Naive thymus-derived CD4-positive, alpha-beta T cell (primary cell): ENCODE data around the gene DDX51. TPM values are rescaled to one million over a fixed set of nuclear protein-coding genes. Genes with fewer than 3 reads are reported as not detected.

Experiments used
- ATAC-seq: fragments of 150-1000 bp; cut with Tn5 transposase; 2 replicates; pipeline ENCODE4 v1.10.0; 2021; ENCODE audit warnings: mild to moderate bottlenecking, moderate library complexity
- CTCF ChIA-PET: fragments of 350-600 bp; sonication (Branson Sonifier 250); formaldehyde crosslinking; loops from one replicate; lab custom pipeline; 2021; ENCODE audit warnings: antibody characterized with exemption; lab: Charles Lee
- POLR2A ChIA-PET: fragments of 350-600 bp; sonication (Branson Sonifier 250); formaldehyde crosslinking; loops from one replicate; lab custom pipeline; 2021; ENCODE audit warnings: antibody characterized with exemption, inconsistent platforms; lab: Charles Lee
- DNase-seq, 9 donors: peaks; one replicate each; pipeline versions ENCODE4 v3.0.0 to v3.0.0-alpha.2; 2020 to 2022; ENCODE audit warnings: mixed read lengths in 1 of 9
- H3K27ac ChIP-seq: one replicate; pipeline ENCODE4 v1.7.0; 2013; ENCODE audit warnings: mild to moderate bottlenecking, low read depth, low read length, moderate library complexity
- H3K27me3 ChIP-seq, 2 donors: one replicate each; pipeline ENCODE4 v1.7.0; 2013; ENCODE audit warnings: low read length in 2 of 2, mild to moderate bottlenecking in 2 of 2, moderate library complexity in 2 of 2; ENCODE audit not compliant: control insufficient read depth in 2 of 2, insufficient read depth in 2 of 2
- H3K36me3 ChIP-seq, 3 experiments: 1 replicate in 2 of 3; 2 replicates in 1 of 3; pipeline ENCODE4 v1.7.0; 2013; ENCODE audit warnings: low read length in 3 of 3, mild to moderate bottlenecking in 3 of 3, moderate library complexity in 1 of 3; ENCODE audit not compliant: insufficient read depth in 3 of 3, control insufficient read depth in 2 of 3
- H3K4me1 ChIP-seq, 2 donors: one replicate each; pipeline ENCODE4 v1.7.0; 2013; ENCODE audit warnings: low read length in 2 of 2, mild to moderate bottlenecking in 2 of 2, moderate library complexity in 1 of 2; ENCODE audit not compliant: control insufficient read depth in 2 of 2, insufficient read depth in 2 of 2
- H3K4me3 ChIP-seq: 2 replicates; pipeline ENCODE4 v1.7.0; 2013; ENCODE audit warnings: mild to moderate bottlenecking, low read length
- H3K9me3 ChIP-seq, 3 experiments: 1 replicate in 2 of 3; 2 replicates in 1 of 3; pipeline ENCODE4 v1.7.0; 2013; ENCODE audit warnings: low read length in 3 of 3; ENCODE audit not compliant: control insufficient read depth in 2 of 3
- H3K27ac Mint-ChIP-seq, 9 donors: one replicate each; pipeline ENCODE4 v1.8.0; 2020 to 2022; ENCODE audit warnings: mixed read lengths in 9 of 9, mild to moderate bottlenecking in 8 of 9, moderate library complexity in 5 of 9, inconsistent platforms in 2 of 9
- H3K27me3 Mint-ChIP-seq, 5 donors: one replicate each; pipeline ENCODE4 v1.8.0; 2021 to 2022; ENCODE audit warnings: mixed read lengths in 5 of 5, mild to moderate bottlenecking in 1 of 5
- H3K36me3 Mint-ChIP-seq, 5 donors: one replicate each; pipeline ENCODE4 v1.8.0; 2020 to 2022; ENCODE audit warnings: mixed read lengths in 5 of 5, mild to moderate bottlenecking in 3 of 5, inconsistent platforms in 1 of 5
- H3K4me1 Mint-ChIP-seq, 7 donors: one replicate each; pipeline ENCODE4 v1.8.0; 2020 to 2022; ENCODE audit warnings: mixed read lengths in 7 of 7, mild to moderate bottlenecking in 3 of 7, inconsistent platforms in 1 of 7
- H3K4me3 Mint-ChIP-seq, 10 donors: one replicate each; pipeline ENCODE4 v1.8.0; 2020 to 2022; ENCODE audit warnings: mild to moderate bottlenecking in 10 of 10, mixed read lengths in 10 of 10, moderate library complexity in 6 of 10, inconsistent platforms in 2 of 10
- H3K9me3 Mint-ChIP-seq, 11 donors: one replicate each; pipeline ENCODE4 v1.8.0; 2020 to 2022; ENCODE audit warnings: mixed read lengths in 11 of 11, mild to moderate bottlenecking in 4 of 11, inconsistent platforms in 1 of 11, moderate library complexity in 1 of 11
- intact Hi-C, 2 donors: fragments of 100-400 bp; cut with micrococcal nuclease; formaldehyde crosslinking; loops; one replicate each; pipeline ENCODE4 v1.15.1; 2023
- polyA plus RNA-seq, 2 donors: library from polyadenylated mRNA; unstranded; fragments of 300-500 nt; fragmentation: Illumina TruSeq; gene quantifications; one replicate each; pipeline ENCODE4 v1.2.3, GENCODE V29; 2021
- total RNA-seq, 6 experiments: library from RNA in 5 of 6; stranded (reverse) in 5 of 6; gene quantifications; 1 replicate in 5 of 6; 2 replicates in 1 of 6; pipeline ENCODE4 v1.2.3 and lab custom pipeline; 2021 to 2026

DDX51 gene
- total and polyA plus RNA-seq, 7 experiments from 2014 or later, result 8.8 to 54.8 (median 49.5) TPM

- H3K36me3 Mint-ChIP-seq, result peaks cover 0 to 2% (median 0%) of the 10 kb centered on the region in 5 donors
- Histone ChIP-seq H3K36me3 (no peaks in the 10 kb centered on the region), H3K9me3 (no peaks in the 10 kb centered on the region), H3K27ac (no peak overlapping the region), H3K4me3 (no peak overlapping the region), H3K27me3 (no peaks in the 10 kb centered on the region), H3K4me1 (peaks cover 0 to 21% of the 10 kb centered on the region in 2 donors)
- peaks cover 0 to 9% (median 0%) of the 10 kb centered on the region in 5 donors for H3K27me3 Mint-ChIP-seq
- H3K27ac Mint-ChIP-seq, result no peak overlapping the region
- no peak overlapping the region for H3K4me3 Mint-ChIP-seq
- intact Hi-C loops, result no loop called here
- H3K9me3 Mint-ChIP-seq, result peaks cover 0 to 2% (median 0%) of the 10 kb centered on the region in 11 donors
- DNase-seq, result no peak
- ChIA-PET CTCF (interaction anchor here (1.0 kb wide), 1 partner anchor 18 kb away, joined by 3 read pairs; no protein-coding TSS in a partner anchor), POLR2A (no interaction called here)
- ATAC-seq, result no peak
- H3K4me1 Mint-ChIP-seq, result peaks cover 0 to 23% (median 19%) of the 10 kb centered on the region in 7 donors
These were observed 27.9 kb upstream of the DDX51 start for GRCh38 chr12:132171968-132172521.

- Mint-ChIP-seq H3K36me3 (peaks cover 0 to 4% (median 0%) of the 10 kb centered on the region in 5 donors), H3K9me3 (peaks cover 0 to 8% (median 0%) of the 10 kb centered on the region in 11 donors), H3K27me3 (peaks cover 0 to 9% (median 0%) of the 10 kb centered on the region in 5 donors), H3K27ac (no peak overlapping the region), H3K4me3 (no peak overlapping the region), H3K4me1 (peaks cover 0 to 22% (median 18%) of the 10 kb centered on the region in 7 donors)
- Histone ChIP-seq H3K27me3 (no peaks in the 10 kb centered on the region), H3K9me3 (no peaks in the 10 kb centered on the region), H3K4me1 (peaks cover 0 to 21% of the 10 kb centered on the region in 2 donors), H3K36me3 (no peaks in the 10 kb centered on the region), H3K4me3 (no peak overlapping the region), H3K27ac (no peak overlapping the region)
- intact Hi-C loops, result no loop called here
- ChIA-PET POLR2A (interaction anchor here (1.0 kb wide), 1 partner anchor 8 kb away, joined by 3 read pairs; no protein-coding TSS in a partner anchor), CTCF (interaction anchor here (1.0 kb wide), 1 partner anchor 18 kb away, joined by 3 read pairs; no protein-coding TSS in a partner anchor)
- DNase-seq (no peak), ATAC-seq (no peak)
These were observed 27.3 kb upstream of the DDX51 start for GRCh38 chr12:132171293-132171967.

GRCh38 chr12:132170637-132171292 lies 26.6 kb upstream of the DDX51 start:
- peaks cover 0 to 4% (median 0%) of the 10 kb centered on the region in 5 donors for H3K36me3 Mint-ChIP-seq
- no peak for DNase-seq
- peak overlapping the region in 1 of 10 donors; percentile 20 for H3K4me3 Mint-ChIP-seq
- peaks cover 0 to 9% (median 0%) of the 10 kb centered on the region in 5 donors for H3K27me3 Mint-ChIP-seq
- POLR2A ChIA-PET, result interaction anchor here (1.0 kb wide), 1 partner anchor 8 kb away, joined by 3 read pairs; no protein-coding TSS in a partner anchor
- peaks cover 0 to 23% (median 18%) of the 10 kb centered on the region in 7 donors for H3K4me1 Mint-ChIP-seq
- intact Hi-C loops, result no loop called here
- no peak for ATAC-seq
- Histone ChIP-seq H3K4me3 (no peak overlapping the region), H3K27me3 (no peaks in the 10 kb centered on the region), H3K27ac (no peak overlapping the region), H3K9me3 (no peaks in the 10 kb centered on the region), H3K4me1 (peaks cover 0 to 21% of the 10 kb centered on the region in 2 donors), H3K36me3 (no peaks in the 10 kb centered on the region)
- CTCF ChIA-PET, result interaction anchor here (1.0 kb wide), 1 partner anchor 17 kb away, joined by 3 read pairs; no protein-coding TSS in a partner anchor
- H3K9me3 Mint-ChIP-seq, result peaks cover 0 to 13% (median 0%) of the 10 kb centered on the region in 11 donors
- no peak overlapping the region for H3K27ac Mint-ChIP-seq

- Histone ChIP-seq H3K4me3 (no peak overlapping the region), H3K36me3 (no peaks in the 10 kb centered on the region), H3K4me1 (peaks cover 0 to 21% of the 10 kb centered on the region in 2 donors), H3K27me3 (no peaks in the 10 kb centered on the region), H3K27ac (no peak overlapping the region), H3K9me3 (no peaks in the 10 kb centered on the region)
- Mint-ChIP-seq H3K4me1 (peaks cover 0 to 23% (median 18%) of the 10 kb centered on the region in 7 donors), H3K27me3 (peaks cover 0 to 9% (median 0%) of the 10 kb centered on the region in 5 donors), H3K36me3 (peaks cover 0 to 4% (median 0%) of the 10 kb centered on the region in 5 donors), H3K4me3 (no peak overlapping the region), H3K27ac (no peak overlapping the region), H3K9me3 (peaks cover 0 to 13% (median 0%) of the 10 kb centered on the region in 11 donors)
- intact Hi-C loops, result no loop called here
- no peak for DNase-seq
- ChIA-PET CTCF (no interaction called here), POLR2A (interaction anchor here (1.0 kb wide), 1 partner anchor 9 kb away, joined by 3 read pairs; no protein-coding TSS in a partner anchor)
- ATAC-seq, result no peak
These were observed 26.0 kb upstream of the DDX51 start for GRCh38 chr12:132170094-132170636.

- H3K4me1 ChIP-seq, result peaks cover 0 to 16% of the 10 kb centered on the region in 2 donors
- no peaks in the 10 kb centered on the region for H3K36me3 ChIP-seq
- Mint-ChIP-seq H3K9me3 (peaks cover 0 to 13% (median 0%) of the 10 kb centered on the region in 11 donors), H3K27ac (no peak overlapping the region), H3K4me3 (no peak overlapping the region), H3K27me3 (peaks cover 0 to 9% (median 0%) of the 10 kb centered on the region in 5 donors), H3K36me3 (peaks cover 0 to 4% (median 0%) of the 10 kb centered on the region in 5 donors), H3K4me1 (peaks cover 2 to 20% (median 15%) of the 10 kb centered on the region in 7 donors)
- intact Hi-C loops, result no loop called here
- DNase-seq, result no peak
- POLR2A ChIA-PET, result no interaction called here
- no peaks in the 10 kb centered on the region for H3K9me3 ChIP-seq
- H3K27ac ChIP-seq, result no peak overlapping the region
- ATAC-seq, result no peak
- H3K4me3 ChIP-seq, result no peak overlapping the region
- H3K27me3 ChIP-seq, result no peaks in the 10 kb centered on the region
- CTCF ChIA-PET, result no interaction called here
These were observed 25.3 kb upstream of the DDX51 start for GRCh38 chr12:132169376-132169775.
